Measurements from ENCODE around the gene KBTBD12. TPM values are rescaled to one million over a fixed set of nuclear protein-coding genes. Genes with fewer than 3 reads are reported as not detected.

KBTBD12 gene
- total RNA-seq, 1 donor from 2014 or later = 0.05 TPM

DNA sequence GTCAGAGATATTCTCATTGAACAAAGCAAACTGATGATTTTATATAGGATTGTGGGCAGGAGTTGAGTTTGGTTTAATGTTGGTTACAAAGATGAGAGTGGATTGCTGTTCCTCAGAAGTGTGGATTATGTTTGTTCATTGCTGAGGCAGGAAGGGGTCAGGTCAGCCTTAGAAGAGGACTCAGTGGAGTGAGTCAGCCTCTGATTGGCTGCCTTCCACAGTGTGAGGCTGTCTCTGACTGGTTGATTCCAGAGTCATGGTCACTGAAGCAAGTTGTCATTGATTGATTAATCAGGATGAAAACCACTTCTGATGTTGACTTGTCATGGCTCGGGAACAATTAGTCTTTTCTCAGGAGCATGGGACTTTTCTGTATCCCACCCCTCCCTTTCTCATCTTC is 36.2 kb downstream of the KBTBD12 start:
- ATAC-seq (no peak), DNase-seq (ENCODE audit: low spot score) (no peak)

DNA sequence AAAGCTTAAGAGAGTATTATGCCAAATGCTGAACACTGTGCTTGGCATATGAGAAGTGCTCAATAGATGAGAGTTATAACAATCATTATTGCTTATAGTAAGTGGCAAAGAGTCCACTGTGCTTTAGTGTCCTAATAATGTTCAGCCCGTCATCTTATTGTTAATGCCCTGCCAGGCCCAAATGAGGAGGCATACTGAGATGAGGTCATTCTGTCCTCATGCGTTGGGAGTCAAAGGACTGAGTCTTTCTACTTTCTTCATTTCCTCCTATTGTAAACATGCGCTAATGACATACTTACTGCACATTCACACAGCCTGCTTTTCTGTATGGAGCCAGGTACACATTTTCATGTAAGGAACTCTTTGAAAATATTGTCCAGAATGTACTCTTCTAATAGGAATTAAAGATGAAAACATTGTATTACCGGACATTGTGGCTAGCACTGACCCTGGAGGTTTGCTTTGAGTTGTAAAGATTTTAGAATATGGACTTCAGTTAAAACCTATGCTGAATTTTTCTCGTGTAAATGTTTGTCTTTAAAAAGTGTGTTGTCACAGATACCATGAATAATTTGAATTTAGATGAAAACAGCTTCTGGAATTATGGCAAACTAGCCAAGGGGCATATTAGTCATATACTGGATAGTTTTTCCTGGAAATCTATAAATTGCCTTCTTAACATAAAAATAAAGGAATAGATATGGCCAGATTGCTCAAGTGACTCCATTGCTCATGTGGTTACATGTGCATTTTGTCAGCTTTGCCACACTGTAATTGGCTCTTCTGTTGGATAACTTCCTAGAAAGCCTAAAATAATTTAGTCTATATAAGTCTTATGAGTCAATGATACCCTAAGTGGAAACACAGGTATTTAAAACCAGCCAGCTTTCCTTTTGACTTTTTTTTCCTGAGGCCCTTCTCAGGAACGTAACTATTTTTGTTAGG is 38.3 kb downstream of the KBTBD12 start:
- DNase-seq (ENCODE audit: low spot score) = no peak
- no peak for ATAC-seq

DNA sequence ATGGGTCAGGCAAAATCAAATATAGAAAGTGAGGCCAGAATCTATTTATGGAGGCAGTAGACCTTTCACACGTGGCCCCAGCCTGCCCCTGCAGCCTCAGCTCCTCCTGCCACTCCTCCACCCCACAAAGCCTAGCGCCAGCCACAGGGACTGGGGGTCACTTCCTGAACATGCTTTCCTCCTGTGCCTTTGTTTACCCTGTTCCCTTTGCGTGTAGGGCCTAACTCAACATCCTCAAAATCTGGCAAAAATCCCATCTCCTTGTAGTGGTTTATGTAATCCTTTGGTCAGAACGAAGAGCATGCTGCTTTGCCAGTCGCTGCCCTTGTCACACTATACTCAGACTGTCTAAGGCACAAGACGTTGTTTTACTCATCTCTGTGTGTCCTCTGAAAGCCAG is 39.6 kb downstream of the KBTBD12 start:
- no peak for ATAC-seq
- no peak for DNase-seq (ENCODE audit: low spot score)

GRCh38 chr3:127955728-127956127 is 40.7 kb downstream of the KBTBD12 start:
- DNase-seq (ENCODE audit: low spot score) (no peak), ATAC-seq (no peak)

DNA sequence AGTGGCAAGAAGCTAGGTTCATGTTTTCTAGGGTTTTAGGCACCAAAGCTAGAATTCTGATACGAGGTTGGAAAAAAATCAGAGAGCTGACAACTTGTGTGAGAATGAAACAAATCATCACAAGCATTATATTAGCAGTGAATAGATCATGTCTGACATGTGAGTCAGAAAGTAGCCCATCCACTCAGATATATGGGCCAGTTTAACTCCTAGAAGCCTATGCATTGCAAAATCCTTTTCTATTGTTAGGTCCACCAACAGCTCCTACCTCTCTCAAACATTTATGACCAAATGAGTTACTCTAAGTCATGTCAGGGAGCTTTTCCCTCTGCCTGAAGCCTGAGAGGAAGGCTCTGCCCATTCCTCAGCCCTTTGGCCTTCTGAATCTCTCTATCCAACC is 44.0 kb downstream of the KBTBD12 start:
- no peak for DNase-seq (ENCODE audit: low spot score)
- no peak for ATAC-seq

DNA sequence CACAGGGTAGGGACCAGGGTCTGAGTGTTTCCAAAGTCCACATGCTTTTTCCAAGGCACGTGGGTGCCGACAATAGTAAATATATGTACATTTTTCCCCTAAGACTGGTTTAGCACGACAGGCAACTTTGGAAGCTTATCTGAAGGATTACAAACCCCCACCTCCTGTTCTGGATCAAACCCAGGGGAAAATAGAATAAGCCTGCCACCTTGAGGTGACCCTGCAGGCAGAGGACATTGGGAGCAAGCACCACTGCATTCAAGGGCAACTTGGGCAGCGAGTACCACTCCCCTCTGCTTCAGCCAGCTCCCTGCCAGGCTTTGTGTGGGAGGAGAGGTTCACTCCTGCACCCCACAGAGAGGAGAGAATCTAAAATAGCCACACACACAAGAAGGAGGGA is 44.8 kb downstream of the KBTBD12 start:
- DNase-seq (ENCODE audit: low spot score) = no peak
- ATAC-seq = peak; percentile 88

- DNase-seq (ENCODE audit: low spot score) (no peak), ATAC-seq (no peak)
Measured at GRCh38 chr3:127960421-127960965, 45.5 kb downstream of the KBTBD12 start.

DNA sequence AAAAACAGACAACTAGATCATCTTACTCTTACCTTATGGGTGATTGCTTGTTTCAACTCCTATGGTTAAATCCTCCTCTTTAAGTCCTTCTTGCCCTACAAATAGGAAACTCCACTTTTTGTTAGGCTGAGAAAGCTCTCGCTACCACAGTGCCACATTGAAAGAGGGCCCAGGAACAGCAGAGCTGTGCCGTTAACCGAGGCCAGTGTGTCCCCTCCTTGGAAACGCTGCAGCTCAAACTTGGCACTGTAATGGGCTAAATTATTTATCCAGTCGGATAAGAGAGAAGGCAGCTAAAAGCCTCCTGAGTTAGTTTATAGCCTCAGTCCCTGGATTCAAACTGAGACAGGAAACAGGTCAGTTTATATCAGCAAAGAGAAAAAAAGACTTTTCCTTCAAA is 46.1 kb downstream of the KBTBD12 start:
- DNase-seq (ENCODE audit: low spot score) (no peak), ATAC-seq (no peak)

DNA sequence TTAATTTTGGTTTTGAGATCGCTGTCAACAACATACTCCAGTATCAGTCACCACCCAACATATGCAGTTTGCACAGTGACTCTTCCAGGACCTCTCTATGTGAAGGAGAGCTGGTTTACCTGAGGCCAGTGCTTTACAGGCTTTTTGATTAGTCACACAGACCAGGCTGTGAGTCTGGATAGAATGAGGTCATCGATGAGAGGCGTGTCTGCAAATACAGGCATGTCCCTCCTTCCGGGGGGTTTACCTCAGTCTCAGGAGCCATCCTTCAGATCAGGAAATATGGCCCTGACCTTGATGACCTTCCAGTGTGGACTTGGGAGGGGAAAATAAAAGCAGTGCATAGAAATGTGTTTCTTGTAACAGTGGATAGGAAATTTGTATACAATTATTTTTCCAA is 46.9 kb downstream of the KBTBD12 start:
- ATAC-seq (no peak), DNase-seq (ENCODE audit: low spot score) (no peak)

DNA sequence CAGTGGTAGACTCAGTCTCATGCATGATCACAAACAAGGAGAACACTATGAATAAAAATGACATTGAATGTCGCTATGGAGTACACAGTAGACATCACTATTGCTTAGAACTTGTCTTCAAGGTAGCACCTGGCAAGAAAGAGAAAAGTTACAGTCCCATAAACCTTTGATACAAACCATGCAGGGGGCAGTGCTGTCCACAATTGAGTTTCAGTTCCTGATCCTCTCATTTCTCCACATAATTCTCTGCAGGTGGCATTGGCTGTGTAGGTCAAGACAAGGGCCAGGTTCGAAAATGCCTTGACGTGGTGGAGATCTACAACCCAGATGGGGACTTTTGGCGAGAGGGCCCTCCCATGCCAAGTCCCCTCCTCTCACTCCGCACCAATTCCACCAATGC is 47.9 kb downstream of the KBTBD12 start:
- ATAC-seq (peak; percentile 31), DNase-seq (ENCODE audit: low spot score) (no peak)

DNA sequence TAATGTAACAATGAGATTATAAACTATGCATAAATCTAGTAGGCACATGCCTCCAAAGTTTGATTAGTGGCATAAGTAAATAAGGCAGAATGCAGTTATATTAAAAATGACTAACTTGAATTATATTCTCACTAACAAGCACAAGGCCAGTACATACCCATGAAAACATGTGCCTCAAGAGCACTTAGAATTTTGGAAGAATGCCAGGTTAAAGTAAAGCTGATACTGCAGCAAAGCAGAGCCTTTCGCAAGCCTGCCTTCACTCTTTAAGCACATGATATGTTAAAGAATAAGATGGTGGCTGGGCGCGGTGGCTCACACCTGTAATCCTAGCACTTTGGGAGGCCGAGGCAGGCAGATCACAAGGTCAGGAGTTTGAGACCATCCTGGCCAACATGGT is 49.0 kb downstream of the KBTBD12 start:
- ATAC-seq (no peak), DNase-seq (ENCODE audit: low spot score) (no peak)

DNA sequence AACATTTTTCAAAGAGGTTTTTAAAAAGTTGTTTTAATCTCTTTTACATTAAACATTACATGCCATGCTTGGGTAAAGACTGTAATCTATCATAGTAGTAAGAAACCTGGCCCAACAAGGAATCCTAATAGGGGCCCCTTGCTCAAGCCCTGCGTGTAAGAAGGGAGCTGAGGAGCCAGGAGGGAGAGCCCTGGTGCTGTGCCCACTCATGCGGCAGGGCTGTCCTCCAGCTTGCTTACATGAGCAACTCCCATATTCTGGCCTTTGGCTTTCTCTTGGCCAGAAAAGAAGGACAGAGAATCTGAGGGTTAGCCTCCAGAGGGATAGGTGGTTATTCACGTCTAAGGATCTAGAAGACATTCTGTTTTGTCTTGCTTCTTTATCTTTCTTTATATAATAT is 49.8 kb downstream of the KBTBD12 start:
- DNase-seq (ENCODE audit: low spot score) = no peak
- no peak for ATAC-seq

- ATAC-seq (no peak), DNase-seq (ENCODE audit: low spot score) (no peak)
Measured at GRCh38 chr3:127967316-127967715, 52.3 kb downstream of the KBTBD12 start.

- ATAC-seq (peak; percentile 93), DNase-seq (ENCODE audit: low spot score) (no peak)
Measured at GRCh38 chr3:127970966-127971592, 56.0 kb downstream of the KBTBD12 start.

GRCh38 chr3:127974226-127974625 is 59.2 kb downstream of the KBTBD12 start:
- ATAC-seq (no peak), DNase-seq (ENCODE audit: low spot score) (no peak)

DNA sequence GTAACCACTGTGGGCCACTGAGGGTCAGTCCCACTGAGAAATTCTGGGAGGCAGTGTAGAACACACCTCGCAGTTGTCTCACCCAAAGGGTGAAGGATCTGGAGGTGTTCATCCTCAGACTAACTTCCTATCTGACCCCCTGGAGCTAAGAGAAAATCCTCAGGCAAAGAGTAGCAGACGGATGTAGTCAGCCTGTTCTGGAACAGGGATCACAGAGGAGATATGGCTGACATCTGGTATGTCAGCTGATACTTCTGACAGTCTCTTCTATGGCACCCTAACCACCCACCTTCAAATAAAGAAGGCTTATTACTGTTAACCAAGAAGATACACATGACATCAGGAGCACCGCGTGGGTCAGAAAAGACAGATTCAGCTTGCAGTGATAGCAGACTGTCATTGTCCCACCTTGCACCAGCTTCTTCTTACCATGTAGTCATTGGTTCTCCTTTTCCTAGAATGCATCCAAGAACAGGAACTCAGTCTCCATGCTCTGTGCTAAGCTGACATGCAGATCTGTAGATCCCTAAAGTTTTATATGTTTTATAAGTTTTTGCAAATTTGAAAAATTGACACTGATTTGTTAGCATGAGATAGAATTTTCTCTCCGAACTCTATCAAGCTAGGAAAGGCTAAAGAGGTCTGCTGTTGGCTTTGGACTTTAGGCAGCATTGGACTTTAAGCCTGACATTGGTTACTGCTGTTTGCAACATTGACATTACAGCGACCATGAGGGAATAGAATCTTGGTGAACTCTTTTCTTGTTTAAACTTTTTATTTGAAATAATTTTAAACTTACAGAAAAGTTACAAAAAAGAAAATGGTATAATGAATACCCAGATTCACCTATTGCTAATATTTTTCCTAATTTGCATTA is 60.4 kb downstream of the KBTBD12 start:
- peak; percentile 91 for ATAC-seq

GRCh38 chr3:127978636-127979035 is 63.6 kb downstream of the KBTBD12 start:
- DNase-seq (ENCODE audit: low spot score) = no peak
- ATAC-seq = no peak

More for the DNA sequence above, 60.4 kb downstream of the KBTBD12 start:
- DNase-seq (ENCODE audit: low spot score) = no peak

GRCh38 chr3:127979473-127979872 is 64.4 kb downstream of the KBTBD12 start:
- ATAC-seq (no peak), DNase-seq (ENCODE audit: low spot score) (no peak)

DNA sequence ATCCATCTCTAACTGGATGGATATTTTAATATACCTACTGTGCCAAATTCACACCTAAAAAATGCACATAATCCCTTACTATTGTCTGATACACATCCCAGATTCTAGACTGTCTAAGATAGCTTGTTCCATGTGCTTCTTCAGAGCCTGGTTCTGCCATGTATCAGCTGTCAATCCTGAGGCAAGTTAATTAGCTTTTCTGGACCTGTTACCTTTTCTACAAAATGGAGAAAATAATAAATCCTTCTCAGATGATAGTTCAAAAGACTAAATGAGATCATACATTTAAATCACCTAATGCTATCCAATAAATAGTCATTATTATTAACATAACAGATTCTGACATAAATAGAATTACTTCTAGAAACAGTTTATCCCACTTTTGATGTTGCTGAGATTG is 66.1 kb downstream of the KBTBD12 start:
- ATAC-seq (no peak), DNase-seq (ENCODE audit: low spot score) (no peak)

DNA sequence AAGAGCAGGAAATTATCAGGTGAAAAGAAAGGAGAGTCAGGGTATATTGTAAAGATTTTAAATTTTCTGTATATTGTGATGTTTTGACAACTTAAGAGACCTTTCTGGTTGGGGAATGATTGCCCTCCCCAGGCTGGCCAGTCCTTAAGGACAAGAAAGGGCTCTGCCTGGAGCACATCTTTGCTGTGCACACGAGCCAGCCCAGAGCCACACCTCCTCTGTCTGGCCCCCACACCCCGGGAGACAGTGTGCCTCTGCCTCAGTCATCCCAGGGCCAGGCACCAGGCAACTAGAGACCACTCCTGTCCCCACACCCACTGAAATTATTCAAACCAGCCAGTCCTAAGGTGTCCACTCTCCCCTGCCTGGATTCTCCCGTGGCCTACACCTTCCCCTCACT is 67.1 kb downstream of the KBTBD12 start:
- ATAC-seq (no peak), DNase-seq (ENCODE audit: low spot score) (no peak)
